Activated T-cell treated with anti-CD3 and anti-CD28 coated beads for 24 hours (primary cell): Measurements from ENCODE around the gene RENBP.

ENCODE experiments used
- DNase-seq: peaks from one replicate; pipeline ENCODE4 v3.0.0-alpha.2; 2020; ENCODE audit warnings: low read depth

Gene RENBP

GRCh38 chrX:153933748-153934147, 10.7 kb downstream of the RENBP start:
- no peak for DNase-seq

- no peak for DNase-seq
Observed at GRCh38 chrX:153932220-153932915, 12.1 kb downstream of the RENBP start.

GRCh38 chrX:153931748-153932147, 12.7 kb downstream of the RENBP start:
- no peak for DNase-seq

- no peak for DNase-seq
Observed at GRCh38 chrX:153931151-153931550, 13.3 kb downstream of the RENBP start.

- no peak for DNase-seq
Observed at GRCh38 chrX:153930011-153930910, 14.2 kb downstream of the RENBP start.

GRCh38 chrX:153929576-153929975, 14.9 kb downstream of the RENBP start:
- no peak for DNase-seq

GRCh38 chrX:153928846-153929245, 15.6 kb downstream of the RENBP start:
- no peak for DNase-seq

GRCh38 chrX:153927922-153928760, 16.3 kb downstream of the RENBP start:
- DNase-seq, result peak; percentile 84

- no peak for DNase-seq
Observed at GRCh38 chrX:153927672-153927921, 16.8 kb downstream of the RENBP start.

- DNase-seq, result peak; percentile 65
Observed at GRCh38 chrX:153926858-153927671, 17.4 kb downstream of the RENBP start.

- no peak for DNase-seq
Observed at GRCh38 chrX:153926552-153926857, 17.9 kb downstream of the RENBP start.

- peak; percentile 28 for DNase-seq
Observed at GRCh38 chrX:153925739-153926551, 18.5 kb downstream of the RENBP start, which contains the start of gene ARHGAP4. TSS of gene ARHGAP4 (minus strand) at chrX:153926264. CDS start at chrX:153926202, 62 bp downstream.

GRCh38 chrX:153925387-153925738, 19.1 kb downstream of the RENBP start:
- DNase-seq, result no peak

GRCh38 chrX:153924149-153924861, 20.1 kb downstream of the RENBP start:
- DNase-seq, result no peak

GRCh38 chrX:153922932-153923857, 21.2 kb downstream of the RENBP start:
- no peak for DNase-seq

- DNase-seq, result no peak
Observed at GRCh38 chrX:153921511-153922446, 22.7 kb downstream of the RENBP start.

GRCh38 chrX:153921070-153921469, 23.4 kb downstream of the RENBP start:
- no peak for DNase-seq

- no peak for DNase-seq
Observed at GRCh38 chrX:153920546-153920945, 23.9 kb downstream of the RENBP start.
